PC-3 (cell line): ENCODE data around the gene NFATC1. TPM values are rescaled to one million over a fixed set of nuclear protein-coding genes. Genes with fewer than 3 reads are reported as not detected.

ENCODE experiments used
- ATAC-seq: fragments of 200-7000 bp; cut with Tn5 transposase; 2 replicates; pipeline ENCODE4 v1.9.1; 2020; ENCODE audit warnings: mild to moderate bottlenecking, moderate library complexity
- BruUV-seq: library from RNA; stranded (reverse); fragments of 400-500 nt; replicated peaks from 2 replicates; lab custom pipeline; 2021; lab: Mats Ljungman, UMichigan
- CTCF ChIA-PET: fragments of 300-600 bp; sonication (Branson Sonifier 250); formaldehyde crosslinking; loops from one replicate; lab custom pipeline; 2022; ENCODE audit warnings: antibody characterized with exemption; lab: Charles Lee
- POLR2A ChIA-PET: fragments of 300-600 bp; sonication (Branson Sonifier 250); formaldehyde crosslinking; loops from one replicate; lab custom pipeline; 2022; ENCODE audit warnings: antibody characterized with exemption; ENCODE audit not compliant: unreplicated experiment; lab: Charles Lee
- DNase-seq: peaks from one replicate; pipeline ENCODE4 v3.0.0-alpha.2; 2015
- H2AFZ ChIP-seq: fragments of 300-600 bp; sonication (generic); 2 replicates; pipeline ENCODE4 v1.6.0; 2016; ENCODE audit warnings: antibody characterized with exemption, low read length
- H3F3A ChIP-seq: fragments of 300-600 bp; sonication (generic); one replicate; pipeline ENCODE4 v1.6.0; 2017; ENCODE audit warnings: antibody characterized with exemption, low read length, control low read depth, mild to moderate bottlenecking; ENCODE audit not compliant: unreplicated experiment
- H3K27ac ChIP-seq: fragments of 300-600 bp; sonication (generic); 2 replicates; pipeline ENCODE4 v1.5.1; 2016; ENCODE audit warnings: mild to moderate bottlenecking, low read length
- H3K27me3 ChIP-seq: fragments of 300-600 bp; sonication (generic); 2 replicates; pipeline ENCODE4 v1.6.1; 2016; ENCODE audit warnings: low read length, mixed read lengths
- H3K36me3 ChIP-seq: fragments of 300-600 bp; sonication (generic); 2 replicates; pipeline ENCODE4 v1.6.1; 2016; ENCODE audit warnings: low read depth, mixed run types, low read length, mixed read lengths
- H3K4me1 ChIP-seq: fragments of 300-600 bp; sonication (generic); 2 replicates; pipeline ENCODE4 v1.5.1; 2016; ENCODE audit warnings: low read length; ENCODE audit not compliant: insufficient read depth
- H3K4me2 ChIP-seq: fragments of 300-600 bp; sonication (generic); 2 replicates; pipeline ENCODE4 v1.6.0; 2016; ENCODE audit warnings: low read length
- H3K4me3 ChIP-seq: fragments of 300-600 bp; sonication (generic); 2 replicates; pipeline ENCODE4 v1.5.1; 2016; ENCODE audit warnings: mild to moderate bottlenecking, low read length, mixed read lengths
- H3K79me2 ChIP-seq: fragments of 300-600 bp; sonication (generic); 2 replicates; pipeline ENCODE4 v1.6.1; 2017; ENCODE audit warnings: low read length, mixed read lengths
- H3K9ac ChIP-seq: fragments of 300-600 bp; sonication (generic); 2 replicates; pipeline ENCODE4 v1.6.0; 2016; ENCODE audit warnings: mild to moderate bottlenecking, low read length
- H3K9me2 ChIP-seq: fragments of 300-600 bp; sonication (generic); replicated peaks from 2 replicates; pipeline ENCODE4 v1.6.1; 2016; ENCODE audit warnings: mixed run types, low read length, mixed read lengths
- H3K9me3 ChIP-seq: fragments of 300-600 bp; sonication (generic); 2 replicates; pipeline ENCODE4 v1.6.1; 2016; ENCODE audit warnings: low read length, mixed read lengths
- H4K20me1 ChIP-seq: fragments of 300-600 bp; sonication (generic); 2 replicates; pipeline ENCODE4 v1.6.1; 2016; ENCODE audit warnings: low read length, mixed read lengths
- EZH2 ChIP-seq: fragments of 300-600 bp; sonication (generic); IDR thresholded peaks from one replicate; pipeline ENCODE4 v1.6.1; 2017; ENCODE audit warnings: antibody characterized with exemption, mild to moderate bottlenecking, low read length; ENCODE audit not compliant: unreplicated experiment
- EZH2phosphoT487 ChIP-seq: fragments of 300-600 bp; sonication (generic); IDR thresholded peaks from 2 replicates; pipeline ENCODE4 v1.6.1; 2018; ENCODE audit warnings: mild to moderate bottlenecking, antibody characterized with exemption, low read length, borderline replicate concordance
- intact Hi-C: fragments of 100-400 bp; cut with micrococcal nuclease; formaldehyde crosslinking; loops from 2 replicates; pipeline ENCODE4 v1.9.0; 2023
- total RNA-seq: library from RNA; depleted of rRNA; stranded (reverse); fragments of >200 nt; gene quantifications from 2 replicates; pipeline ENCODE4 v1.2.3, GENCODE V29; 2014
- TF ChIP-seq, protein P1 (sequence below): fragments of 300-600 bp; sonication (generic); conservative IDR thresholded peaks from 2 replicates; pipeline ENCODE4 v1.5.1; 2017; ENCODE audit warnings: antibody characterized with exemption, low read depth, mild to moderate bottlenecking, low read length

The NFATC1 gene
- total RNA-seq, 1 experiment from 2014 or later: 5.9 TPM

DNA sequence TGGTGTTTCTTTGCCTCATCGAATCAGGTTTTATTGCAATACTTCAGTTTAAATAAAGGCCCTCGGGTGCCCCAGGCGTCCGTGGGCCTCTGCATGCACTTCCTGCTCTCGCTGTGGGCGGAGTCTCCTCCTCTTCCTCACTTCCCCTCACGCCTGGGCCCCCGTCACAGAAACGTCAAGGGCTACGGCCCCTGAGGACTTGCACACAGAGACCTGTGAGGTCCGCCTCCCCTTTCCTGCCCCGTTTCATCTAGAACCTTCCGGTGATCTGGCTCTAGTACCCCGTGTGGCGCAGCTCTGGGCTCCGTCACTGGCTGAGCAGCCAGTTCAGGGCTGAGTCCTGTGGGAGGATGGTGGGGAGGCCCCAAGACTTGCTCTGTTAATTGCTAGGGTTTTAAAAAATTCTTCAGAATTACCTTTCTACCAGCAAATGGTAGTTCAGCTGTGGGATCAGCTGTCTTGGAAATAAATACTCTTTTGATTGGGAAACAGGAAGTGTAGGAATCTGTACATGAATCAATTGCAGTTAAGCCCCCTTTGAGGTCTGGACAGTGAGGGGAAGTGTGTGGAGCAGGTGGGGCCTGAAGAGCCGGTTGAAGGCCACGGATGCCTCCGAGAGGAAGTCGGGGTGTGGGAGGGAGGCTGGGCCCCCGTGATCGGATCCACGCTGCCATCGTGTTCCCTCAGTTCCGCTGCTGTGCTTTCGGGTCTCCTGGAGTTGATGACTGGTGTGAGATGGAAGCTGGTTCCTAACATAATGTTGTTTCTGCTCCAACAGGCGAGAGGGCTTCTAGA is 10.2 kb downstream of the NFATC1 start:
- Histone ChIP-seq H3K4me1 (peaks cover 28% of the 10 kb centered on the region), H3F3A (no peaks in the 10 kb centered on the region), H3K9ac (no peak overlapping the region), H3K9me2 (no peaks in the 10 kb centered on the region), H2AFZ (no peak overlapping the region), H3K4me3 (peak overlapping the region; percentile 55; the same call in 1 of the 2 replicates), H3K9me3 (no peaks in the 10 kb centered on the region), H4K20me1 (no peaks in the 10 kb centered on the region), H3K27me3 (no peaks in the 10 kb centered on the region), H3K36me3 (no peaks in the 10 kb centered on the region), H3K4me2 (peak overlapping the region; percentile 80), H3K79me2 (peaks cover 10% of the 10 kb centered on the region), H3K27ac (no peak overlapping the region)
- TF ChIP-seq EZH2 (no peak), EZH2phosphoT487 (no peak)
- TF ChIP-seq, protein P1, sequence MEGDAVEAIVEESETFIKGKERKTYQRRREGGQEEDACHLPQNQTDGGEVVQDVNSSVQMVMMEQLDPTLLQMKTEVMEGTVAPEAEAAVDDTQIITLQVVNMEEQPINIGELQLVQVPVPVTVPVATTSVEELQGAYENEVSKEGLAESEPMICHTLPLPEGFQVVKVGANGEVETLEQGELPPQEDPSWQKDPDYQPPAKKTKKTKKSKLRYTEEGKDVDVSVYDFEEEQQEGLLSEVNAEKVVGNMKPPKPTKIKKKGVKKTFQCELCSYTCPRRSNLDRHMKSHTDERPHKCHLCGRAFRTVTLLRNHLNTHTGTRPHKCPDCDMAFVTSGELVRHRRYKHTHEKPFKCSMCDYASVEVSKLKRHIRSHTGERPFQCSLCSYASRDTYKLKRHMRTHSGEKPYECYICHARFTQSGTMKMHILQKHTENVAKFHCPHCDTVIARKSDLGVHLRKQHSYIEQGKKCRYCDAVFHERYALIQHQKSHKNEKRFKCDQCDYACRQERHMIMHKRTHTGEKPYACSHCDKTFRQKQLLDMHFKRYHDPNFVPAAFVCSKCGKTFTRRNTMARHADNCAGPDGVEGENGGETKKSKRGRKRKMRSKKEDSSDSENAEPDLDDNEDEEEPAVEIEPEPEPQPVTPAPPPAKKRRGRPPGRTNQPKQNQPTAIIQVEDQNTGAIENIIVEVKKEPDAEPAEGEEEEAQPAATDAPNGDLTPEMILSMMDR: no peak
- POLR2A ChIA-PET: no interaction called here
- BruUV-seq: no TSS peak
- CTCF ChIA-PET: no interaction called here
- no peak for DNase-seq
- intact Hi-C loops: no loop called here
- no peak for ATAC-seq

DNA sequence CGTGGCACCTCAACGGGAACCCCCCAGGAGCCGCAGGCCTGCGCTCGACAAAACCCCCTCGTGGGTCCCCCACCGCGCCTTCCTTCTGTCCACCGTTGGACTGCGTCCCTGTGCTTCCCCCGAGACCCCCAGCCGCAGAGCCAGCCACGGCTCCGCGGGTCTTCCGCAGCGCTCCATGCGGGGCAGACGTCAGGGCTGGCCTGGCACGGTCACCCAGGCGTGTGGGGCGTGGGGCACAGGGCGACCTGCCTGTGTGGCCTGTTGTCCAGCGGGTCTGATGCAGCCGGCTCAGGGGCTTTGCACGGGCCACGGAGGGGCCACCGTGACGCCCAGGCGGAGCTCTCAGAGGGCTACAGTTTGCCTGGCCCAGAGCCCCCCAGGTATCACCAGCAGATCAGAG is 11.0 kb downstream of the NFATC1 start:
- ATAC-seq: no peak
- H3K9me3 ChIP-seq: no peaks in the 10 kb centered on the region
- H4K20me1 ChIP-seq: no peaks in the 10 kb centered on the region
- no peak overlapping the region for H2AFZ ChIP-seq
- no peak overlapping the region for H3K9ac ChIP-seq
- POLR2A ChIA-PET: no interaction called here
- no peak for DNase-seq
- TF ChIP-seq, protein P1: no peak
- TF ChIP-seq EZH2phosphoT487 (no peak), EZH2 (no peak)
- CTCF ChIA-PET: no interaction called here
- peaks cover 28% of the 10 kb centered on the region for H3K4me1 ChIP-seq
- H3K27ac ChIP-seq: no peak overlapping the region
- intact Hi-C loops: no loop called here
- H3K9me2 ChIP-seq: no peaks in the 10 kb centered on the region
- BruUV-seq: no TSS peak
- H3F3A ChIP-seq: no peaks in the 10 kb centered on the region
- no peak overlapping the region for H3K4me2 ChIP-seq
- no peaks in the 10 kb centered on the region for H3K36me3 ChIP-seq
- H3K27me3 ChIP-seq: no peaks in the 10 kb centered on the region
- peaks cover 10% of the 10 kb centered on the region for H3K79me2 ChIP-seq
- no peak overlapping the region for H3K4me3 ChIP-seq

DNA sequence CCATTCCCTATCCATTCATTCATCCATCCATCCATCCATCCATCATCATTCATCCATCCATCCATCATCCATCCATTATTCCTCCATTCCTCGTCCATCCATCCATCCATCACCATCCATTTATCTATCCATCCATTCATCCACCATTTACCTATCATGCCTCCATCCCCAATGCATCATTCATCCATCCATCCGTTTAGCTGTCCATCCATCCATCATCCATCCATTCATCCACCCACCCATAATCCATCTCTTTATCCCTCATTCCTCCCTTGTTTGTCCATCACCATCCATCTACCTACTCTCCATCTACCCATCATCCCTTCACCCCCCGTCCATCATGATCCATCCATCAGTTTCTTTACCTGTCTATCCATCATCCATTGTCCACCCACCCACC is 13.6 kb downstream of the NFATC1 start:
- H4K20me1 ChIP-seq: no peaks in the 10 kb centered on the region
- no TSS peak for BruUV-seq

More for the DNA sequence above, 13.6 kb downstream of the NFATC1 start:
- ChIA-PET POLR2A (no interaction called here), CTCF (no interaction called here)
- H2AFZ ChIP-seq: no peak overlapping the region
- TF ChIP-seq, protein P1: no peak
- no peak for TF ChIP-seq EZH2phosphoT487
- TF ChIP-seq EZH2: no peak
- no peak overlapping the region for H3K4me3 ChIP-seq
- no peaks in the 10 kb centered on the region for H3K9me3 ChIP-seq
- H3K27me3 ChIP-seq: no peaks in the 10 kb centered on the region
- DNase-seq: no peak
- no peaks in the 10 kb centered on the region for H3K9me2 ChIP-seq
- ATAC-seq: no peak
- no peak overlapping the region for H3K27ac ChIP-seq
- intact Hi-C loops: no loop called here
- peaks cover 10% of the 10 kb centered on the region for H3K79me2 ChIP-seq
- no peak overlapping the region for H3K4me2 ChIP-seq
- no peak overlapping the region for H3K9ac ChIP-seq
- H3K36me3 ChIP-seq: no peaks in the 10 kb centered on the region
- H3F3A ChIP-seq: no peaks in the 10 kb centered on the region
- peaks cover 10% of the 10 kb centered on the region for H3K4me1 ChIP-seq
